MM.1S (cell line): ENCODE measurements around the gene DMRT3.

ENCODE experiments used
- DNase-seq: peaks from one replicate; pipeline ENCODE4 v3.0.0-alpha.2; 2015
- H2AFZ ChIP-seq: fragments of 300-600 bp; sonication (generic); 2 replicates; pipeline ENCODE4 v1.6.0; 2016; ENCODE audit warnings: antibody characterized with exemption, low read length
- H3F3A ChIP-seq: fragments of 300-600 bp; sonication (generic); 2 replicates; pipeline ENCODE4 v1.6.1; 2016; ENCODE audit warnings: mild to moderate bottlenecking, antibody characterized with exemption, low read length, moderate library complexity, mixed read lengths; ENCODE audit not compliant: insufficient read depth
- H3K27ac ChIP-seq: fragments of 300-600 bp; sonication (generic); 2 replicates; pipeline ENCODE4 v1.5.1; 2016; ENCODE audit warnings: mild to moderate bottlenecking, low read length
- H3K27me3 ChIP-seq: fragments of 300-600 bp; sonication (generic); replicated peaks from 2 replicates; pipeline ENCODE4 v1.6.0; 2016; ENCODE audit warnings: low read length; ENCODE audit not compliant: insufficient read depth
- H3K36me3 ChIP-seq: fragments of 300-600 bp; sonication (generic); replicated peaks from 2 replicates; pipeline ENCODE4 v1.6.1; 2016; ENCODE audit warnings: mild to moderate bottlenecking, low read length, mixed read lengths; ENCODE audit not compliant: insufficient read depth
- H3K4me1 ChIP-seq: fragments of 300-600 bp; sonication (generic); 2 replicates; pipeline ENCODE4 v1.6.1; 2016; ENCODE audit warnings: low read length, mixed read lengths
- H3K4me2 ChIP-seq: fragments of 300-600 bp; sonication (generic); 2 replicates; pipeline ENCODE4 v1.6.0; 2016; ENCODE audit warnings: low read depth, low read length
- H3K4me3 ChIP-seq: fragments of 300-600 bp; sonication (generic); 2 replicates; pipeline ENCODE4 v1.5.1; 2016; ENCODE audit warnings: low read length, mixed read lengths
- H3K79me2 ChIP-seq: fragments of 300-600 bp; sonication (generic); 2 replicates; pipeline ENCODE4 v1.6.1; 2016; ENCODE audit warnings: mixed run types, low read length, mixed read lengths
- H3K9ac ChIP-seq: fragments of 300-600 bp; sonication (generic); 2 replicates; pipeline ENCODE4 v1.6.1; 2016; ENCODE audit warnings: low read length, mixed read lengths
- H3K9me2 ChIP-seq: fragments of 300-600 bp; sonication (generic); replicated peaks from 2 replicates; pipeline ENCODE4 v1.6.1; 2016; ENCODE audit warnings: mild to moderate bottlenecking, low read length, mixed read lengths; ENCODE audit not compliant: insufficient read depth
- H3K9me3 ChIP-seq: fragments of 300-600 bp; sonication (generic); replicated peaks from 2 replicates; pipeline ENCODE4 v1.6.1; 2016; ENCODE audit warnings: mild to moderate bottlenecking, low read length, mixed read lengths; ENCODE audit not compliant: insufficient read depth
- H4K20me1 ChIP-seq: fragments of 300-600 bp; sonication (generic); 2 replicates; pipeline ENCODE4 v1.6.1; 2016; ENCODE audit warnings: mild to moderate bottlenecking, low read length, moderate library complexity, mixed read lengths; ENCODE audit not compliant: insufficient read depth
- EZH2 ChIP-seq: fragments of 300-600 bp; sonication (generic); optimal IDR thresholded peaks from 2 replicates; pipeline ENCODE3; 2017; ENCODE audit warnings: low read depth, mild to moderate bottlenecking, antibody characterized with exemption, low read length, mixed read lengths
- EZH2phosphoT487 ChIP-seq: fragments of 300-600 bp; sonication (generic); IDR thresholded peaks from 2 replicates; pipeline ENCODE4 v1.6.1; 2018; ENCODE audit warnings: antibody characterized with exemption, low read length
- TF ChIP-seq, protein P1 (sequence below): fragments of 300-600 bp; sonication (generic); IDR thresholded peaks from 2 replicates; pipeline ENCODE4 v1.5.1; 2016; ENCODE audit warnings: antibody characterized with exemption, low read length, mixed read lengths

The DMRT3 gene

DNA sequence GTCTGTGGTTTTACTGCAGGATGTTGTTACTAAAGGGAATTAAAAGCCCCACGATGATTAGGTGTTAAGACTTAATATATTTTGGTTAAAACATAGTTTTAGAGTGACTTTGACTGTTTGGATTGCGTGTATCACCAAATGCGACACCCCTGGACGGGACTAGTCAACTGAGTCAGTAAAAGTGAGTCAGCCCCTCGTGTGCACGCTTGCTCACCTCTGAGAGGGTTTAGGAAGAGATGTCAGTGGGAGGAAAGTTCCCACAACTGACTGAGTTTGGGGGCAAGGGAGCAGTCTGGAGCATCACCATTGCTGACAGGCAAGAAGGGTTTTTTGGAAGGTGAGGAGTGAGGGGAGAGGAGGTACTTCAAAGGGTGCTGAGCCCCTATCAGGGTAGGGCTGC, 14.4 kb upstream of the DMRT3 start:
- no peaks in the 10 kb centered on the region for H3K27me3 ChIP-seq
- DNase-seq: no peak
- H3K4me1 ChIP-seq: no peaks in the 10 kb centered on the region
- TF ChIP-seq, protein P1, sequence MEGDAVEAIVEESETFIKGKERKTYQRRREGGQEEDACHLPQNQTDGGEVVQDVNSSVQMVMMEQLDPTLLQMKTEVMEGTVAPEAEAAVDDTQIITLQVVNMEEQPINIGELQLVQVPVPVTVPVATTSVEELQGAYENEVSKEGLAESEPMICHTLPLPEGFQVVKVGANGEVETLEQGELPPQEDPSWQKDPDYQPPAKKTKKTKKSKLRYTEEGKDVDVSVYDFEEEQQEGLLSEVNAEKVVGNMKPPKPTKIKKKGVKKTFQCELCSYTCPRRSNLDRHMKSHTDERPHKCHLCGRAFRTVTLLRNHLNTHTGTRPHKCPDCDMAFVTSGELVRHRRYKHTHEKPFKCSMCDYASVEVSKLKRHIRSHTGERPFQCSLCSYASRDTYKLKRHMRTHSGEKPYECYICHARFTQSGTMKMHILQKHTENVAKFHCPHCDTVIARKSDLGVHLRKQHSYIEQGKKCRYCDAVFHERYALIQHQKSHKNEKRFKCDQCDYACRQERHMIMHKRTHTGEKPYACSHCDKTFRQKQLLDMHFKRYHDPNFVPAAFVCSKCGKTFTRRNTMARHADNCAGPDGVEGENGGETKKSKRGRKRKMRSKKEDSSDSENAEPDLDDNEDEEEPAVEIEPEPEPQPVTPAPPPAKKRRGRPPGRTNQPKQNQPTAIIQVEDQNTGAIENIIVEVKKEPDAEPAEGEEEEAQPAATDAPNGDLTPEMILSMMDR: no peak
- TF ChIP-seq EZH2phosphoT487: no peak
- TF ChIP-seq EZH2: no peak
- no peaks in the 10 kb centered on the region for H3K9me3 ChIP-seq
- H3K27ac ChIP-seq: no peak overlapping the region
- H3F3A ChIP-seq: no peaks in the 10 kb centered on the region
- no peak overlapping the region for H2AFZ ChIP-seq
- no peak overlapping the region for H3K4me2 ChIP-seq
- H3K9me2 ChIP-seq: no peaks in the 10 kb centered on the region
- H3K36me3 ChIP-seq: no peaks in the 10 kb centered on the region
- H3K79me2 ChIP-seq: no peaks in the 10 kb centered on the region
- no peak overlapping the region for H3K9ac ChIP-seq
- no peak overlapping the region for H3K4me3 ChIP-seq
- H4K20me1 ChIP-seq: no peaks in the 10 kb centered on the region

DNA sequence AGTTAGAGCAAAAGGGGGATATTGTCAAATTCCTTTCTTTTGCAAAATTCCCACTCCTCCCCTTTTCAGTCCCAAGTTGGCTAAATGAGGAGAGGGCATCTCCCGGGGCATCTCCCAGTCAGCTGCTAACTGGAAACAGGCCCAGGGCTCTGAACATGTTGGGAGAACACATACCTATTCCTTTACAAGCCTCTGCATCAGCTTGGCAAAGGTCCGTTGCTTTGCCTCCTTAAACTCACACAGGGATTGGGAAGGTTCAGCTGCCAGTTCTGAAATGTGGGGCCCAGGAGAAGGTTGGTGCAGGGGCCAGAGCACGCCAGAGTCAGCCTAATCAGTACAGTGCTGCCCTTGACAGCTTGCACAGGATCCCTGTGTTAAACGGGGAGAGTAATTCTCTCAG, 11.0 kb upstream of the DMRT3 start:
- Histone ChIP-seq H3K79me2 (no peaks in the 10 kb centered on the region), H2AFZ (no peak overlapping the region), H3K36me3 (no peaks in the 10 kb centered on the region), H3K9ac (no peak overlapping the region), H3K27ac (no peak overlapping the region), H3K9me2 (no peaks in the 10 kb centered on the region), H3F3A (no peaks in the 10 kb centered on the region), H3K27me3 (no peaks in the 10 kb centered on the region), H3K4me3 (no peak overlapping the region), H3K4me2 (no peak overlapping the region), H3K4me1 (no peaks in the 10 kb centered on the region), H4K20me1 (no peaks in the 10 kb centered on the region), H3K9me3 (no peaks in the 10 kb centered on the region)
- TF ChIP-seq, protein P1: no peak
- no peak for TF ChIP-seq EZH2
- TF ChIP-seq EZH2phosphoT487: no peak
- no peak for DNase-seq

DNA sequence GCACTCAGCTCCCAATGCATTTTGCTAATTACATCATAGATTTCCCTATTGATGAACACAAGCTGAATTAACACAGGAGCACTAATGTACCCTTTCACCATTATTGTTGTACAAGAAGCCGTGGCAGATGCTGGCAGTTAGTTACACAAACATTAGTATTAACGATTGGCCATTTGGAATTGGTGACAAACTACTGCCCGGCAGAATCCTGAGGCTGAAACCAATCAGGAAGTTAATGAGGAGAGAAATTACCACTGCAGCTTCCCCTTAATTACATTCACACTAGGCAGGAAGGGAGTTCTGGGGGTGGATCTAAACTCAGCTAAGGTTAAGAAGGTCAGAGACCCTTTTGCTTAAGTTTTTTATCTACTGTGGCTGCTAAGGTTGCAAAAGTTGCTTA, 9.6 kb upstream of the DMRT3 start:
- H4K20me1 ChIP-seq: no peaks in the 10 kb centered on the region
- H3K27ac ChIP-seq: no peak overlapping the region
- H3K9me2 ChIP-seq: no peaks in the 10 kb centered on the region
- no peak for DNase-seq
- H3K4me1 ChIP-seq: no peaks in the 10 kb centered on the region
- H3K9ac ChIP-seq: no peak overlapping the region
- H3K4me2 ChIP-seq: no peak overlapping the region
- no peak overlapping the region for H3K4me3 ChIP-seq
- H3K36me3 ChIP-seq: no peaks in the 10 kb centered on the region
- no peaks in the 10 kb centered on the region for H3K27me3 ChIP-seq
- H3K79me2 ChIP-seq: no peaks in the 10 kb centered on the region
- TF ChIP-seq EZH2phosphoT487 (no peak), EZH2 (no peak)
- TF ChIP-seq, protein P1: no peak
- no peak overlapping the region for H2AFZ ChIP-seq
- H3K9me3 ChIP-seq: no peaks in the 10 kb centered on the region
- no peaks in the 10 kb centered on the region for H3F3A ChIP-seq
